Astrocyte of the spinal cord (primary cell): ENCODE results near the gene PID1.

Source experiments
- DNase-seq: peaks from one replicate; pipeline ENCODE4 v3.0.0; 2011; ENCODE audit warnings: low read depth, low spot score
- H3K4me3 ChIP-seq: 2 replicates; pipeline ENCODE4 v1.5.1; 2011; ENCODE audit warnings: low read depth, mild to moderate bottlenecking, low read length, moderate library complexity
- CTCF ChIP-seq: IDR thresholded peaks from 2 replicates; pipeline ENCODE4 v1.5.1; 2012; ENCODE audit warnings: low read depth, mild to moderate bottlenecking, low read length, inconsistent platforms
- in situ Hi-C: cut with HindIII; loops from 2 replicates; pipeline ENCODE4 v1.10.0; 2017; ENCODE audit warnings: low sequenced_read_pairs

PID1 gene

DNA sequence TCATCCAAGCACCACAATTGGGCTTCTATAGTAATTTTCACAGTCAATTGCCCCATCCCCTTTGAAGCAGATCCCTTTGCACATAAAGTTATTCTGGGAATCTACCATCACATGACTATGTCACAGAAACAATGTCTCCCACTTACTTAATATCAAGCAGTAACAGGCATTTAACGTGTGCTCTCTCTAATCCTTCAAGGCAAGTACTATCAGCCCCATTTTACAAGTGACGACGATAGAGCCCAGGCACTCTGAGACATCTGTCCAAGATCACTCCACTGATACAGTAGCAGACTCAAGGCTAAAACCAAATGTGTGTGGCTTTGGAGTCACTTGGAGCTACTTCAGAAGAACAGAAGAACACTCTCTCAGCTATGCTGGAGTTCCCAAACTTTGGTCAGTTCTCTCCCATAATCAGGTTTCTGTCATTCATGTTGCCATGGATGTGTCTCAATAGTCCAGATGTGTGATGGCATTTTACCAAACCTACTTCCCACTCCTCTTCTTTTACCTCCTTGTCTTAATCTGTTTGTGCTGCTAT lies 39.7 kb downstream of the PID1 start:
- TF ChIP-seq CTCF: no peak
- in situ Hi-C loops: no loop called here
- H3K4me3 ChIP-seq: no peak overlapping the region
- DNase-seq: no peak

- DNase-seq: no peak
- H3K4me3 ChIP-seq: no peak overlapping the region
- in situ Hi-C loops: no loop called here
- no peak for TF ChIP-seq CTCF
Measured at GRCh38 chr2:229230911-229231310, 40.2 kb downstream of the PID1 start.

DNA sequence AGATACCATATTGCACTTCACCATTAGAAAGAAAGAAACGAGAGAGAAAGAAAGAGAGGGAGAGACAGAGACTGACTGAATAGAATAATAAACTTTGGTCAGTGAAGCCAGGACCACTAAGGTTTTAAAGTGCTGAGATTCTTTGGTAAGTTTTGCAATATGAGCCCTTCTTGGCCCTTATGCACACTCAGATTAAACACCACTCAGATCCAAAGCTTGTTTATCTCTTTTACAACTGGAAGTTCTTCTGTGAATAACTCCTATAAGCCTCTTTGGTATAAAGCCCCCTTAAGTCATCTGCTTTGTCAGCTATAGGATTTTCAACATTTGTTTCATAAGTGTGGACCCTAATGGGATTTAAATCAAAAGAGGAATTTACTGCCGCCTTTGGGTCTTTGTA lies 40.8 kb downstream of the PID1 start:
- no peak for TF ChIP-seq CTCF
- no peak for DNase-seq
- H3K4me3 ChIP-seq: no peak overlapping the region
- in situ Hi-C loops: no loop called here

- H3K4me3 ChIP-seq: no peak overlapping the region
- no peak for TF ChIP-seq CTCF
- in situ Hi-C loops: no loop called here
- DNase-seq: no peak
Measured at GRCh38 chr2:229226382-229226781, 44.7 kb downstream of the PID1 start.

DNA sequence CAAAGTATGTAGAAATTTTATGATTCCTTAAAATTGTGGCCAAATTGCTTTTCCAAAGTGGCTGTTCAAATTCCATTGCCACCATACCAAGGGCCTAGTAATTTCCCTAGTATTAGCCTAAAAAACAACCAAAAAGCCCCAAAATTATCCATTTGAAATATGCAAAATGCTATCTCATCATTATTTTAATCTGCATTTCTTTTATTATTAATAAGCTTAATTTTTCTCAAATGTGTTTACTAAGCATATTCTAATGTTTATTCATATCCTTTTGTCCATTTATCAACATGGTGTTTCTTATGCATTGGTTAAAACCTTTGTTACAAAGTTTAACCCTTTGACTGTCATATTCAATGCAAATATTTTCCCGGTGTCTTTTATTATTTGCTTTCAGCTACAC lies 48.0 kb downstream of the PID1 start:
- in situ Hi-C loops: no loop called here
- DNase-seq: no peak
- TF ChIP-seq CTCF: no peak
- H3K4me3 ChIP-seq: no peak overlapping the region

GRCh38 chr2:229221641-229222040 lies 49.4 kb downstream of the PID1 start:
- H3K4me3 ChIP-seq: no peak overlapping the region
- no peak for TF ChIP-seq CTCF
- no peak for DNase-seq
- in situ Hi-C loops: no loop called here

DNA sequence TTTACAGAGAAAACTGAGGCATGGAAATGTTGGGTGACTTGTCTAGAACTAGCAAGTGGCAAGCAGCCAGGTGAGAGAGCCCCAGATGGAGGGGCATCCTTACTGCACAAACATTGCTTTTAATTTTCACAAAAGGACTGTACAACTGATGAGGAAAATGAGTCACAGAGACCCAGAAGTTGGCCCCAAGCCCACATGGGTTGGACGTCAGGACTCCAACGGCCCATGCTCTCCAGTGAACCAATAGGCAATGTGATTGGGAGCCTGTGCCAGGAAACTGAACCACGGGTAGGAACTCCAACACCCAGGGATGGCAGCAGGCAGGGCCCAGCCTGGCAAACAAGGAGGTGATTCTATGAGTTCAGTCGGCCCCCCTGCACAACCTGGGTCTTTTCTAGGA lies 50.8 kb downstream of the PID1 start:
- in situ Hi-C loops: no loop called here
- DNase-seq: no peak
- TF ChIP-seq CTCF: no peak
- no peak overlapping the region for H3K4me3 ChIP-seq
